Breast epithelium (tissue), 4 donors: ENCODE results near the gene WDR36. TPM values are rescaled to one million over a fixed set of nuclear protein-coding genes. Genes with fewer than 3 reads are reported as not detected.

Experiments used
- DNase-seq, 2 donors: peaks; one replicate each; pipeline ENCODE4 v3.0.0-alpha.2; 2019; ENCODE audit warnings: low spot score in 2 of 2
- H3K27ac ChIP-seq, 2 donors: fragments of 200-600 bp; sonication (generic) in 1 of 2; one replicate each; pipeline ENCODE4 v1.5.1; 2016 to 2019; ENCODE audit warnings: mild to moderate bottlenecking in 1 of 2
- H3K27me3 ChIP-seq, 2 donors: fragments of 200-600 bp; sonication (generic) in 1 of 2; one replicate each; pipeline versions ENCODE4 v1.5.1 to v1.6.0; 2017 to 2019; ENCODE audit warnings: control low read depth in 1 of 2, mild to moderate bottlenecking in 1 of 2
- H3K36me3 ChIP-seq: fragments of 200-600 bp; one replicate; pipeline ENCODE4 v1.5.1; 2019
- H3K4me1 ChIP-seq, 2 donors: fragments of 200-600 bp; sonication (generic); one replicate each; pipeline ENCODE4 v1.5.1; 2016 to 2019; ENCODE audit warnings: control low read depth in 1 of 2
- H3K4me3 ChIP-seq, 3 donors: fragments of 200-600 bp; sonication (generic); 1 replicate in 2 of 3; 2 replicates in 1 of 3; pipeline ENCODE4 v1.5.1; 2016 to 2019; ENCODE audit warnings: mild to moderate bottlenecking in 3 of 3, moderate library complexity in 2 of 3
- H3K9me3 ChIP-seq, 2 donors: fragments of 200-600 bp; sonication (generic) in 1 of 2; one replicate each; pipeline ENCODE4 v1.5.1; 2016 to 2019; ENCODE audit warnings: control low read depth in 1 of 2
- POLR2A ChIP-seq: fragments of 450-650 bp; IDR thresholded peaks from one replicate; pipeline ENCODE4 v1.6.1; 2016; ENCODE audit warnings: antibody characterized with exemption, mild to moderate bottlenecking, moderate library complexity
- POLR2AphosphoS5 ChIP-seq, 3 donors: sonication (generic); formaldehyde crosslinking; IDR thresholded peaks; one replicate each; pipeline ENCODE4 v1.6.1; 2017; ENCODE audit warnings: antibody characterized with exemption in 3 of 3
- intact Hi-C: fragments of 100-400 bp; cut with DNase I; formaldehyde crosslinking; loops from one replicate; pipeline ENCODE4 v1.15.1; 2023; ENCODE audit warnings: low total_unique reads
- total RNA-seq, 3 donors: library from RNA; depleted of rRNA; stranded (reverse); fragments of >200 nt; gene quantifications; one replicate each; pipeline ENCODE4 v1.1.0, GENCODE V29; 2016
- TF ChIP-seq, protein P1 (sequence below), 3 donors: fragments of 450-650 bp; IDR thresholded peaks; one replicate each; pipeline ENCODE4 v1.5.1; 2016 to 2017; ENCODE audit warnings: antibody characterized with exemption in 3 of 3, mild to moderate bottlenecking in 3 of 3, moderate library complexity in 3 of 3

Gene WDR36
- total RNA-seq, 3 donors from 2014 or later: 27.2 to 41.4 (median 37.2) TPM

DNA sequence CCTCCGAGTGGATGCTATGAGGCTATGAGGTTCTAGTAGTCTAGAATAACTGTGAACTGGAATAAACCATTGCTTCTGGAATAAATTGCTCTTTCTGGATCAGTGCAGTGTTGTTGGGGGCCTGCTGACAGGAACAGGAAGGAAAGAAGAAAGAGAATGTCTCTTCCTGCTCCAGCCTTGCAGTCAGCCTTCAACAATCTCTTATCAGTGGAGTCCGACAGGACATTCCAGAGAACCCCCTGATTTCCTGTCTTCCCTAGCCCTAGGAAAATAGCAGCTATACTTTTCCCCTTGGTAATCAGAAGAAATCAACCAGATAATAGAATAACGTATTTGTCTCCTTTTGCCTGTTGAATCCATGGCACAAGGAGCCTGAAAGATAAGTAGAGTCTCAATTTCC is 55.4 kb downstream of the WDR36 start:
- no peak overlapping the region for H3K4me3 ChIP-seq
- no peak overlapping the region for H3K27ac ChIP-seq
- no peaks in the 10 kb centered on the region for H3K36me3 ChIP-seq
- no peaks in the 10 kb centered on the region for H3K4me1 ChIP-seq
- intact Hi-C loops: no loop called here
- DNase-seq: no peak
- H3K27me3 ChIP-seq: no peaks in the 10 kb centered on the region
- no peak for TF ChIP-seq POLR2AphosphoS5 (IDR thresholded peaks at IDR 0.05)
- TF ChIP-seq POLR2A: no peak
- TF ChIP-seq, protein P1, sequence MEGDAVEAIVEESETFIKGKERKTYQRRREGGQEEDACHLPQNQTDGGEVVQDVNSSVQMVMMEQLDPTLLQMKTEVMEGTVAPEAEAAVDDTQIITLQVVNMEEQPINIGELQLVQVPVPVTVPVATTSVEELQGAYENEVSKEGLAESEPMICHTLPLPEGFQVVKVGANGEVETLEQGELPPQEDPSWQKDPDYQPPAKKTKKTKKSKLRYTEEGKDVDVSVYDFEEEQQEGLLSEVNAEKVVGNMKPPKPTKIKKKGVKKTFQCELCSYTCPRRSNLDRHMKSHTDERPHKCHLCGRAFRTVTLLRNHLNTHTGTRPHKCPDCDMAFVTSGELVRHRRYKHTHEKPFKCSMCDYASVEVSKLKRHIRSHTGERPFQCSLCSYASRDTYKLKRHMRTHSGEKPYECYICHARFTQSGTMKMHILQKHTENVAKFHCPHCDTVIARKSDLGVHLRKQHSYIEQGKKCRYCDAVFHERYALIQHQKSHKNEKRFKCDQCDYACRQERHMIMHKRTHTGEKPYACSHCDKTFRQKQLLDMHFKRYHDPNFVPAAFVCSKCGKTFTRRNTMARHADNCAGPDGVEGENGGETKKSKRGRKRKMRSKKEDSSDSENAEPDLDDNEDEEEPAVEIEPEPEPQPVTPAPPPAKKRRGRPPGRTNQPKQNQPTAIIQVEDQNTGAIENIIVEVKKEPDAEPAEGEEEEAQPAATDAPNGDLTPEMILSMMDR (IDR thresholded peaks at IDR 0.05): no peak
- H3K9me3 ChIP-seq: no peaks in the 10 kb centered on the region

DNA sequence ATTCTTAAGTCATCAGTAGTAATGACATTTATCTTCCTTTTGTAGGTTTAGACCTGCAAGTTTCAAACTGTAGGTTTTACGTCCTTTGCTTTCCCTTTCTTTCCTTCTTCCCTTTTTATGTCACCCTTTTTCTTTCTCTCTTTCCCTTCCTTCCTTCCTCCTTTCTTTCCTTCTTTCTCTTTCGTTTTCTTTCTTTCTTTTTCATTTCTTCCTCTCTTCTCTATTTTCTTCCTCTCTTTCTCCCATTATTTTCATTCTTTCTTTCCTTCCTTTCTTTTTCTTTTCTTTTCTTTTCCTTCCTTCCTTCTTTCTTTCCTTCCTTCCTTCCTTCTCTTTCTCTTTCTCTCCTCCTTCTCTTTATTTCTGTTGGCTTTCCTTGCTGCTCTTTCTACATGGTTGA is 59.9 kb downstream of the WDR36 start:
- Histone ChIP-seq H3K9me3 (no peaks in the 10 kb centered on the region), H3K27me3 (no peaks in the 10 kb centered on the region), H3K4me1 (no peaks in the 10 kb centered on the region), H3K36me3 (no peaks in the 10 kb centered on the region), H3K4me3 (no peak overlapping the region), H3K27ac (no peak overlapping the region)
- TF ChIP-seq POLR2AphosphoS5 (IDR thresholded peaks at IDR 0.05) (no peak), POLR2A (no peak)
- TF ChIP-seq, protein P1 (IDR thresholded peaks at IDR 0.05): no peak
- intact Hi-C loops: no loop called here
- DNase-seq: no peak

DNA sequence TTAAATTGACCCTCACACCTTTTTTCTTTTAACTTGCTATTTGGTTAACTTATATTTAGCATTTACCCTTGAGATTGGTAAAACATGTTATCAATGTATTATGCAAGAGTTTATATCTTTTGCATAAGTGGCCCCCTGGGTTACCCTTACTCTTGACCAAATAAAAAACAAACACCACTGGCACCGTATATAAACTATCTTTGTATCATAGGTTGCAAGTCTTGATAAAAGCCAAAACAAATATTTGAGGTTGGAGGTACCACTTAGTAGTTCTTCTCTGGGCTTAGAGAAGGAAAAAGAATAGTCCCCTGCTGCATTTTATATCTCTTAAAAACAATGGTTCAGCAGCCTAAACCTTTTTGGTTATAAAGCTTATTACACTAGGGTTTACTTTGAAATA is 61.3 kb downstream of the WDR36 start:
- H3K4me1 ChIP-seq: no peaks in the 10 kb centered on the region
- no peaks in the 10 kb centered on the region for H3K36me3 ChIP-seq
- TF ChIP-seq POLR2A: no peak
- TF ChIP-seq POLR2AphosphoS5 (IDR thresholded peaks at IDR 0.05): no peak
- TF ChIP-seq, protein P1 (IDR thresholded peaks at IDR 0.05): no peak
- intact Hi-C loops: no loop called here
- no peaks in the 10 kb centered on the region for H3K9me3 ChIP-seq
- H3K27me3 ChIP-seq: no peaks in the 10 kb centered on the region
- no peak overlapping the region for H3K4me3 ChIP-seq
- no peak for DNase-seq
- H3K27ac ChIP-seq: no peak overlapping the region

DNA sequence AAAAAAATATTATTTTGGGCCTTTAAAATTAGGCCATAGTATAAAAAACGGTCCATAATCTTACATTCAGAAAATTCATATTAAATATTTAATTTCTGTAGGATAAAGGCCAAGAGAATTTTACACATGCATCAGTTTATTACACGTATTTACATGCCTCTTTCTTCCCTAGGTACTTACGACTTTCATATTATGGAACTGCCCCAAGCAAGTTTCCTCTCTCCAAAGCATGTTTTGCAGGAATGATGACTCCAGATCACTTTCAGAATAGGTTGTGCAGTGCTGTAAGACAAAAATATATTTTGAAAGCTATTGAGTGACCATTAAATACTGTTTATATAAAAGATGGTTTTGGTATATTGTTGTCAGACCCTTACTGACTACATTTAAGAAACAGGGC is 61.8 kb downstream of the WDR36 start:
- no peak overlapping the region for H3K27ac ChIP-seq
- H3K36me3 ChIP-seq: no peaks in the 10 kb centered on the region
- H3K9me3 ChIP-seq: no peaks in the 10 kb centered on the region
- H3K4me1 ChIP-seq: no peaks in the 10 kb centered on the region
- intact Hi-C loops: no loop called here
- no peak for DNase-seq
- no peak overlapping the region for H3K4me3 ChIP-seq
- TF ChIP-seq, protein P1 (IDR thresholded peaks at IDR 0.05): no peak
- TF ChIP-seq POLR2AphosphoS5 (IDR thresholded peaks at IDR 0.05) (no peak), POLR2A (no peak)
- H3K27me3 ChIP-seq: no peaks in the 10 kb centered on the region

DNA sequence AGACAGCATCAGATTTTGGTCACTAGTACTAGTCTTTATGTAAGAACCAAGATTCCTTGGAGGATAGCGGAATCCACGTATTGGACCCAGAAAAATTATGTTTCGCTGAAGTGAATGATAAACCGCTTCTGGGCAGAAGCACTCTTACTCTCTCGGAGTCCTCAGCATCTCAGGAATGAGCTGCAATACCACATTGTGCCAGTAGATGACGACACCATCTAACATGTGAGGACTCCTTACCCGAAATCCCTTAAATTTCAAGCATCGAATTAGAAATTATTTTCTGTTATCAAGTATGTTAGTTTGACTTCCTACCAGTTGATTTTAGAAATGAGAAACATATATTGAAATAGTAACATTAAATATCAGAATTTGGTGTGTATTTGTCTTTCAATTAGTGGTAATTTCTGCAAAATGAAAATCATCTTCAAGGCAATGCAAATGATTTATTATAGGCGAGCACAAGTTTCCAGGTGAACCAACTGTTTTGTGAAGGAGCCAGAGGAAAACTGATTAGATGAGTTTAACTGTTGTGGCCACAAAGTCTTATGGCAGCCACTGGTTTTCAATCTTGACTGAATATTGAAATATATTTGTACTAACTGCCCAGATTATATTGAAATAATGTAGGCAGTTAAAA is 66.1 kb downstream of the WDR36 start:
- H3K27me3 ChIP-seq: no peaks in the 10 kb centered on the region
- no peak overlapping the region for H3K27ac ChIP-seq
- no peaks in the 10 kb centered on the region for H3K4me1 ChIP-seq
- H3K36me3 ChIP-seq: no peaks in the 10 kb centered on the region
- H3K4me3 ChIP-seq: no peak overlapping the region
- peak; percentile 54 to 57 for DNase-seq
- H3K9me3 ChIP-seq: no peaks in the 10 kb centered on the region
- TF ChIP-seq, protein P1 (IDR thresholded peaks at IDR 0.05): peak; percentile 93 to 97 (median 94)
- TF ChIP-seq POLR2AphosphoS5 (IDR thresholded peaks at IDR 0.05): no peak
- intact Hi-C loops: no loop called here
